ENCODE measurements around the gene RNF217.

DNA sequence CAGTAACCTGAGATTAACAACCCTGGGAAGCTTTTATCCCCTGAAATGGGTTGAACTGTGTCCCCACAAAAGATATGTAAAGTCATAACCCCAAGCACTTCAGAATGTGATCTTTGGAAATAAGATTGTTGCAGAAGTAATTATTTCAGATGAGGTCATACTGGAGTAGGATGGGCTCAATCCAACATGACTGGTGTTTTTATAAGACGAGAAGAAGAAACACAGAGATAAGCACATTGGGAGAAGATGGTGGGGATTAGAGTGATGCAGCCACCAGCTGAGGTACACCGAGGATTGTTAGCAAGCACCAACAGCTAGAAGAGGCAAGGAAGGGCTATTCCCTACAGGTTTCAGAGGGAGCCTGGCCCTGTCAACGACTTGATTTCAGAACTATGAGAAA, 12.5 kb upstream of the RNF217 start:
- no peak for TF ChIP-seq EGR1 (IDR thresholded peaks at IDR 0.05; ENCODE audit: borderline replicate concordance, low read depth, low read length)
- TF ChIP-seq RAD21 (IDR thresholded peaks at IDR 0.05 in 1 of 2, conservative IDR thresholded peaks at IDR 0.05 in 1 of 2; ENCODE audit: low read depth in 2 of 2, low read length in 2 of 2), result no peak
- TF ChIP-seq, protein P1, sequence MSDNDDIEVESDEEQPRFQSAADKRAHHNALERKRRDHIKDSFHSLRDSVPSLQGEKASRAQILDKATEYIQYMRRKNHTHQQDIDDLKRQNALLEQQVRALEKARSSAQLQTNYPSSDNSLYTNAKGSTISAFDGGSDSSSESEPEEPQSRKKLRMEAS (IDR thresholded peaks at IDR 0.05), result no peak
- TF ChIP-seq TEAD4 (IDR thresholded peaks at IDR 0.05; ENCODE audit: low read depth, low read length), result no peak
- TF ChIP-seq EZH2 (IDR thresholded peaks at IDR 0.05; ENCODE audit: low read depth, low read length, severe bottlenecking), result no peak
- TF ChIP-seq, protein P2, sequence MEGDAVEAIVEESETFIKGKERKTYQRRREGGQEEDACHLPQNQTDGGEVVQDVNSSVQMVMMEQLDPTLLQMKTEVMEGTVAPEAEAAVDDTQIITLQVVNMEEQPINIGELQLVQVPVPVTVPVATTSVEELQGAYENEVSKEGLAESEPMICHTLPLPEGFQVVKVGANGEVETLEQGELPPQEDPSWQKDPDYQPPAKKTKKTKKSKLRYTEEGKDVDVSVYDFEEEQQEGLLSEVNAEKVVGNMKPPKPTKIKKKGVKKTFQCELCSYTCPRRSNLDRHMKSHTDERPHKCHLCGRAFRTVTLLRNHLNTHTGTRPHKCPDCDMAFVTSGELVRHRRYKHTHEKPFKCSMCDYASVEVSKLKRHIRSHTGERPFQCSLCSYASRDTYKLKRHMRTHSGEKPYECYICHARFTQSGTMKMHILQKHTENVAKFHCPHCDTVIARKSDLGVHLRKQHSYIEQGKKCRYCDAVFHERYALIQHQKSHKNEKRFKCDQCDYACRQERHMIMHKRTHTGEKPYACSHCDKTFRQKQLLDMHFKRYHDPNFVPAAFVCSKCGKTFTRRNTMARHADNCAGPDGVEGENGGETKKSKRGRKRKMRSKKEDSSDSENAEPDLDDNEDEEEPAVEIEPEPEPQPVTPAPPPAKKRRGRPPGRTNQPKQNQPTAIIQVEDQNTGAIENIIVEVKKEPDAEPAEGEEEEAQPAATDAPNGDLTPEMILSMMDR (IDR thresholded peaks at IDR 0.05; ENCODE audit: control extremely low read depth in 1 of 3, insufficient read depth in 1 of 3, low read depth in 1 of 3, low read length in 3 of 3), result no peak
- TF ChIP-seq TAF1 (IDR thresholded peaks at IDR 0.05; ENCODE audit: low read depth, low read length), result no peak
- TF ChIP-seq SP1 (IDR thresholded peaks at IDR 0.05; ENCODE audit: low read depth, low read length), result no peak
- TF ChIP-seq RNF2 (IDR thresholded peaks at IDR 0.05; ENCODE audit: borderline replicate concordance, low read depth, low read length, missing control alignments, poor library complexity, severe bottlenecking), result no peak
- no peak for TF ChIP-seq HDAC6 (IDR thresholded peaks at IDR 0.05; ENCODE audit: low read depth, low read length)
- TF ChIP-seq MAFK (IDR thresholded peaks at IDR 0.05; ENCODE audit: low read depth, low read length), result no peak
- no peak for TF ChIP-seq GABPA (IDR thresholded peaks at IDR 0.05; ENCODE audit: borderline replicate concordance, insufficient read depth, low read length)
- no peak for TF ChIP-seq RFX5 (IDR thresholded peaks at IDR 0.05; ENCODE audit: borderline replicate concordance, low read depth, low read length)
- no peak for TF ChIP-seq POLR2AphosphoS5 (IDR thresholded peaks at IDR 0.05; ENCODE audit: low read depth, low read length)

Data from H1 (cell line).